GM10266 (cell line): ENCODE measurements around the gene CD2.

Source experiments
- DNase-seq: peaks from one replicate; pipeline ENCODE4 v3.0.0; 2012; ENCODE audit errors: extremely low spot score
- TF ChIP-seq, protein P1 (sequence below): IDR thresholded peaks from 2 replicates; pipeline ENCODE4 v1.5.1; 2012; ENCODE audit warnings: mild to moderate bottlenecking, low read depth; ENCODE audit not compliant: control insufficient read depth, insufficient read depth; ENCODE audit errors: missing control alignments

Gene CD2

GRCh38 chr1:116769561-116769977, 15.3 kb downstream of the CD2 start:
- TF ChIP-seq, protein P1, sequence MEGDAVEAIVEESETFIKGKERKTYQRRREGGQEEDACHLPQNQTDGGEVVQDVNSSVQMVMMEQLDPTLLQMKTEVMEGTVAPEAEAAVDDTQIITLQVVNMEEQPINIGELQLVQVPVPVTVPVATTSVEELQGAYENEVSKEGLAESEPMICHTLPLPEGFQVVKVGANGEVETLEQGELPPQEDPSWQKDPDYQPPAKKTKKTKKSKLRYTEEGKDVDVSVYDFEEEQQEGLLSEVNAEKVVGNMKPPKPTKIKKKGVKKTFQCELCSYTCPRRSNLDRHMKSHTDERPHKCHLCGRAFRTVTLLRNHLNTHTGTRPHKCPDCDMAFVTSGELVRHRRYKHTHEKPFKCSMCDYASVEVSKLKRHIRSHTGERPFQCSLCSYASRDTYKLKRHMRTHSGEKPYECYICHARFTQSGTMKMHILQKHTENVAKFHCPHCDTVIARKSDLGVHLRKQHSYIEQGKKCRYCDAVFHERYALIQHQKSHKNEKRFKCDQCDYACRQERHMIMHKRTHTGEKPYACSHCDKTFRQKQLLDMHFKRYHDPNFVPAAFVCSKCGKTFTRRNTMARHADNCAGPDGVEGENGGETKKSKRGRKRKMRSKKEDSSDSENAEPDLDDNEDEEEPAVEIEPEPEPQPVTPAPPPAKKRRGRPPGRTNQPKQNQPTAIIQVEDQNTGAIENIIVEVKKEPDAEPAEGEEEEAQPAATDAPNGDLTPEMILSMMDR = no peak
- peak; percentile 48 for DNase-seq

DNA sequence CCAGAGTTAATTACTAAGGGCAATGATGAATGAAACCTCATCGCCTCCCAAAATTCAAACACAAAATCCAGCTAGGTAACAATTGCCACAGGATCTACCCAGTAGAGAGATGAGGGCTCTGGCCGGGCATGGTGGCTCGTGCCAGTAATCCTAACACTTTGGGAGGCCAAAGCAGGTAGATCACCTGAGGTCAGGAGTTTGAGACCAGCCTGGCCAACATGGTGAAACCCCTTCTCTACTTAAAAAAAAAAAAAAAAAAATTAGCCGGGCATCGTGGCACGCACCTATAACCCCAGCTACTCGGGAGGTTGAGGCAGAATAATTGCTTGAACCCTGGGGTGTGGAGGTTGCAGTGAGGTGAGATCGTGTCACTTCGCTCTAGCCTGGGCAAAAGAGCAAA, 15.8 kb downstream of the CD2 start:
- TF ChIP-seq, protein P1 = no peak
- DNase-seq = no peak

- TF ChIP-seq, protein P1 = no peak
- DNase-seq = no peak
Measured at GRCh38 chr1:116770625-116771024, 16.4 kb downstream of the CD2 start.

GRCh38 chr1:116771997-116772647, 17.9 kb downstream of the CD2 start:
- TF ChIP-seq, protein P1 = no peak
- no peak for DNase-seq

DNA sequence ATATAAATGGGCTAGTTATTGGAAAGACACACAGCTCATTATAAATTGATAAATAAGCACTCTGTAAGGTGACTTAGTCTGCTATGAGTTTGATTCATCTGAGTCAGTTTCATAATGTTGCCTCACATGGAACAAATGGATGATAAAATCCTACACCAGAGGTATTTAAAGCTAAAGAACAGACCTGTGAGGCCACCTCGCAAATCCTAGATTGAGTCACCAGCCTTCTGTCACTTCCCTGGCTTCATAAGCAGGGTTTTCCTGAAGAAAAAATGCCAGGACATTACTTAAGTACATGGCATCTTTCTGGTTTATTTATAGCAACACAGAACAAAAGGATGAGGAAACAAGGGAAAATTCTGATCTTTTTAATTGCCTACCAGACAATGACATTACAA, 18.4 kb downstream of the CD2 start:
- DNase-seq = no peak
- TF ChIP-seq, protein P1 = no peak

- DNase-seq = no peak
- TF ChIP-seq, protein P1 = no peak
Measured at GRCh38 chr1:116775116-116775752, 21.0 kb downstream of the CD2 start.
